ENCODE data around the gene MMP14.
"Not testable (repeated sequence)": the region's sequence is repeated elsewhere in the genome, so short reads cannot be mapped to it uniquely, and the experiment has no call there.

MMP14 gene

DNA sequence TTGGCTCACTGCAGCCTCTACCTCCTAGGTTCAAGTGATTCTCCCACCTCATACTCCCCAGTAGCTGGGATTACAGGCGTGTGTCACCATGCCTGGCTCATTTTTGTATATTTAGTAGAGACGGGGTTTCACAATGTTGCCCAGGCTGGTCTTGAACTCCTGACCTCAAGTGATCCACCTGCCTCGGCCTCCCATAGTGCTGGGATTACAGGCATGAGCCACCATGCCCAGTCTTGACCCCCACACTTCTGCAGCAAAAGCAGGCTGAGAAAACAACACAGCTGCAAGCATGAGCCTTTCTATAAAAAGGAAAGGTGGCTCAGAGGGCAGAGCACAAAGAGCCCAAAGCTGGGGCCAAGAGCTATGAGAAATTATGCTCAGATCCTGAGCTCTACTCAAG is 24.0 kb downstream of the MMP14 start:
- not testable (repeated sequence) for DNase-seq (ENCODE audit: low read depth in 3 of 3)

DNA sequence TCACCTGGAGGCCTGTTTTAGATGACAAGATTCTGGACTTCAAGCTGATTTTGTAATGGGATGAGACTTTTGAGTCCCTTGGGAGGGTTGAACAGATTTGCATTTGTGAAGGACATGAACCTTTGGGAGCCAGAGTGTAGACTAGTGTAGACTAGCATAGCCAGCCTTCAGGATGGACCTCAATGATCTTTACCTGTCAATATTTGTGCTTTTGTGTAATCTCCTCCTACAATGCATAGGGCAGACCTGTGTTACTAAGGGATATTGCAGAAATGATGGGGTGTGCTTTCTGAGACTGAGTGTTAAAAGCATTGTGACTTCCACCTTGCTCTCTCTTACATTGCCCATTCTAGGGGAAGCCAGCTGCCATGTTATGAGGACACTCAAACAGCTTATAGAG is 25.3 kb downstream of the MMP14 start:
- no peak for DNase-seq (ENCODE audit: low read depth in 3 of 3)

DNA sequence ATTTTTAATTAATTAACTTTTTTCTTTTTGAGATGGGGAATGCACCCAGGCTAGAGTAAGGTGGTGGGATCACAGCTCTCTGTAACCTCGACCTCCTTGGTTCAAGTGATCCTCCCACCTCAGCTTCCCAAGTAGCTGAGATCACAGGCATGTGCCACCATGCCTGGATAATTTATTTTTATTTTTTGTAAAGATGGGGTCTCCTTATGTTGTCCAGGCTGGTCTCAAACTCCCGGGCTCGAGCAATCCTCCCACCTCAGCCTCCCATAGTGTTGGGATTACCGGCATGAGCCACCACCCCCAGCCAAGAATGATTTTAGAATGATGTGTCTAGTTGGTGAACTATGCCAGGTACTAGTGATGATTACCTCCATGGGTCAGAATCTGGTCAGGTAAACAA is 28.6 kb downstream of the MMP14 start:
- DNase-seq (ENCODE audit: low read depth in 3 of 3): no peak

DNA sequence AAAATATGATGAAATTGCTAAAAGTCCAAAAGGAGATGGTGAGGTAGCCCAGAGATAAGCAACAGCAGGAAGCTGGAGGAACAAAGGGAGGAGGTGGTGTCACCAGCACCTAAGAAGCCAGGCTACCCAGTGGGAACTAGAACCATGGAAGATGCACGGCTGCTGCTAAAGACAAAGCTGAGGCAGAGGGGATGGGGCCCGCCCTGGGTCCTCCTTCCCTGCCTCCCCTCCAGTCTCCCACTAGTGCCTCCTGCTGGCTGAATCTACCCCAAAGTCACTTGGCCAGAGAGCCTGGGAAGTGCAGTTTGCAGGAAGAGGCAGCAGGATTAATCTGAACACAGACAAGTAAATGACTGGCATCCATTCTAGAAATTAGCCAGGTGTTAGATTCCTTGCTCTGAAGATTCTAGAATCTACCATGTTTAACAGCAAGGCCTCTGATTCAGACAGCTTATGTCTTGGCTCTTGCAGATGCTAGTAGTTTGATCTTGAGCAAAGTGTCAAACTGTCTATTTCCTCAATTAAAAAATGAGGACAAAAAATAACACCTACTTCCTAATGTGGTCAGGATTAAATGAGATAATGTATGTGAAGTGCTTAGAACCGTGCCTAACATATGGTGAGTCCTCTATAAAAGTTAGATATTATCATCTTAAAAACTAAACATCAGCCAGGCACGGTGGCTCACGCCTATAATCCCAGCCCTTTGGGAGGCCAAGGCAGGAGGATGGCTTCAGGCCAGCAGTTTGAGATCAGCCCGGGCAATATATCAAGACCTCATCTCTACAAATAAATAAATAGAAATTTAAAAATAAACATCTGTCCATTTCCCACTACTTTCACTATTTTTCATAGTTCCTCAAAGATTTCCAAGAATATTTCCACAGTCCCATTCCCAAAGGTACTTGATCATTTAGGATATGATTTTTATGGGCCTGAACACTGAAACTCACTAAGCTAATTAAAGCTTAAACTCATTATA is 29.3 kb downstream of the MMP14 start:
- DNase-seq (ENCODE audit: low read depth in 3 of 3): no peak

DNA sequence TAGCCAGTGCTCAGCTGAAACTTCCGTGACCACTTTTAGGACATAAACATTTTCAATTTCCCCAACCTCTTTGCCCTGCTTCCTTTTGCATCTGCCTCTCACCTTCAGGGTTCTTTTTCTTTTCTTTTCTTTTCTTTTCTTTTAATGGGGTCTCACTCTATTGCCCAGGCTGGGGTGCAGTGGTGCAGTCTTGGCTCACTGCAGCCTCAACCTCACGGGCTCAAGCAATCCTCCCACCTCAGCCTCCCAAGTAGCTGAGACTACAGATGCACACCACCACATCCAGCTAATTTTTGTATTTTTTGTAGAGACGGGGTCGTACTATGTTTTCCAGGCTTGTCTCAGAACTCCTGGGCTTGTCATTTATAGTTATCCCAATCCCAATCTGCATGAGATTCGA is 30.5 kb downstream of the MMP14 start:
- no peak for DNase-seq (ENCODE audit: low read depth in 3 of 3)

DNA sequence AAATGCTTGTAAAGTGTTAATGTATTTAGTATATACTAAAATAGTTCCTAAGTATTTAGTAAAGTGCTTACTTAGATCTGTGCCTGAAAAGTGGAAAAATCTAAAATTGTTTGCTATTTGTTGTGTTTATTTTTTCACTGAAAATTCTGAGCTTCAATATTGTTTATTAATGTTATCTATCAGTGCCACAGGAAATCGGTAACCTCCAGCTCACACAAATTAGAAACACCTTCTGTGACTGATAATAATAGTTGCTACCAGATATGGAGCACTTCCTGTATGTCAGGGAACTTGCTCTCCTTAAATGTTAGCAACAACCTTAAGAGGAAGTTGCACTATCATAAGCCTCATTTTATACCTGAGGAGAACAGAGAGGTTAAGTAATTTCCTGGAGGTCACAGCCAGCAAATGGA is 34.4 kb downstream of the MMP14 start:
- DNase-seq (ENCODE audit: low read depth in 3 of 3): no peak

DNA sequence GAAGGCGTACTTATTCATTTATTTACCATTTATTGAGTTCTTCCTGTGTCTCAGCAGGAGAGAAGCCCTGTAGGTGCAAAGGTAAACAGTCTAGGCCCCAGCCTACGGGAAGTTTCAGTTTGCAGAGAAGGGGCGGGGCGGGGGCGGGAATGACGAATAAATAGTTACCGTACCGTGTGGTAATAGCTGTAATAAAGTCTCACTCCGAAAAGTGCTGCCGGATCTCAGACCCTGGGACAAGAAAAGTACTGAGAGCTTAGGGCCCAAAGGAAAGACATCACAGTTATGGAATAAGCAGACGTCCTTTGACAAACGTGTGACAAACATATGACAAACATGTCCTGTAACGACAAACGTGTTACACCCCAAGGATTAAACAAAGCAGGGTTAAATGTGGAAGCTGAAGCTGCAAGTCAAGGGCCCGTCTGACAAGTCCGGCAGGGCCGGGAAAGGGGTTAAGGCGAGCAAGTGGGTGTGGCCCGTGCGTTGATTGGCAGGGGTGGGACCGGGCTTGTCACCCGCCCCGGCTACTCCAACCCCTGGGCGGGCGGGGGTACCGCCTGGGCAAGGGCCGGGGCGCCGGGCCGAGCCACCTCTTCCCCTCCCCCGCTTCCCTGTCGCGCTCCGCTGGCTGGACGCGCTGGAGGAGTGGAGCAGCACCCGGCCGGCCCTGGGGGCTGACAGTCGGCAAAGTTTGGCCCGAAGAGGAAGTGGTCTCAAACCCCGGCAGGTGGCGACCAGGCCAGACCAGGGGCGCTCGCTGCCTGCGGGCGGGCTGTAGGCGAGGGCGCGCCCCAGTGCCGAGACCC is 35.0 kb downstream of the MMP14 start, which contains the start of gene LRP10:
TSS of gene LRP10 (plus strand) at position 517 of the 809 bp plus-strand sequence. CDS start 564 bp downstream, outside the sequence.
- DNase-seq (ENCODE audit: low read depth in 3 of 3): peak; percentile 60 to 71 (median 68)

DNA sequence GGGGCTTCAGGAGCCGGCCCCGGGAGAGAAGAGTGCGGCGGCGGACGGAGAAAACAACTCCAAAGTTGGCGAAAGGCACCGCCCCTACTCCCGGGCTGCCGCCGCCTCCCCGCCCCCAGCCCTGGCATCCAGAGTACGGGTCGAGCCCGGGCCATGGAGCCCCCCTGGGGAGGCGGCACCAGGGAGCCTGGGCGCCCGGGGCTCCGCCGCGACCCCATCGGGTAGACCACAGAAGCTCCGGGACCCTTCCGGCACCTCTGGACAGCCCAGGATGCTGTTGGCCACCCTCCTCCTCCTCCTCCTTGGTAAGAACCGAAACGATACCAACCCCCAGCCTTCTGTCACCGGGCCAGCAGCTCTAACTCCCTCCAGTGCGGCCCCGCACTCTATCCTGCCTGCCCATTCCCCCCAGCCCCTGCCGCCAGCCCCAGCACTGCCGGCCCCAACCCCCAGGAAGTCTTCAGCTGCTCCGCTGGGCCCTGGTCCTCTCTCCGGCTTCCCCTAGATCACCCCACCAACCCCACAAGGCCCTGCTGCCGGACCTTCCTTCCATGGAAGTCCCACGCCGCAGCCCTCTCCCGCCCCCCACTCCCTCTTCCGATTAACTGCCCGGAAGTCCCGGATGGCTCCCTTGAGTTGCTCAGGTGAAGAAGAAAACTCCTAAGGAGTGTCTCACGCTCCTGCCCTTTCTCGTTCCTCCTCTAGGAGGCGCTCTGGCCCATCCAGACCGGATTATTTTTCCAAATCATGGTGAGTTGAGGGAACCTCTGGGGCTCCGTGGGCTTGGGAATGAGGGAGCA is 35.8 kb downstream of the MMP14 start:
- DNase-seq (ENCODE audit: low read depth in 3 of 3): peak; percentile 49 to 52 (median 52)

DNA sequence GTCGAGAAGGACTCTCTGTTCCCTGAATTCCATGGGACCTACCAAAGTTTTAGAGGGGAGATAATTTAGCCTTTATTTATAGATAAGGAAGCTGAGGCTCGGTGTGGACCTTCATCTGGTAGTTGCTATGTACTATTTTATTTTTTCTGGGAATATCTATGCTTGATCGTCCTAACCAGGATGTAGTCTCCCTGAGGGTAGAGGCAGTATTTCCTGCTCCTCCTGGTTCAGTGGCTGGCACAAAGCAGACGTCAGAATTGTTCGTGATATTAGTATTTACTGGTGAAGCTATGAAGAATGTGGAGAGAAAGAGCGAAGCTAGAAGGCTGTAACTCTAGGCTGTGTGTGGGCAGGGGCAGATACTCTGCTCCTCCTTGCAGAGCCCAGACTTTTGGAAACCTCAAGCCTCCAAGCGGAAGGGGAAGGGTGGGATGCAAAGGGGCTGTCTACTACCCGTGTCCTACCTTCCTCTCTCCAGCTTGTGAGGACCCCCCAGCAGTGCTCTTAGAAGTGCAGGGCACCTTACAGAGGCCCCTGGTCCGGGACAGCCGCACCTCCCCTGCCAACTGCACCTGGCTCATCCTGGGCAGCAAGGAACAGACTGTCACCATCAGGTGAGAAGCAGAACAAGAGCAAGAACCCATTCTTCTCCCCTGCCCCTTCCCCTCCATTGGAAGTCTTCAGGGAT is 36.6 kb downstream of the MMP14 start:
- DNase-seq (ENCODE audit: low read depth in 3 of 3): no peak

DNA sequence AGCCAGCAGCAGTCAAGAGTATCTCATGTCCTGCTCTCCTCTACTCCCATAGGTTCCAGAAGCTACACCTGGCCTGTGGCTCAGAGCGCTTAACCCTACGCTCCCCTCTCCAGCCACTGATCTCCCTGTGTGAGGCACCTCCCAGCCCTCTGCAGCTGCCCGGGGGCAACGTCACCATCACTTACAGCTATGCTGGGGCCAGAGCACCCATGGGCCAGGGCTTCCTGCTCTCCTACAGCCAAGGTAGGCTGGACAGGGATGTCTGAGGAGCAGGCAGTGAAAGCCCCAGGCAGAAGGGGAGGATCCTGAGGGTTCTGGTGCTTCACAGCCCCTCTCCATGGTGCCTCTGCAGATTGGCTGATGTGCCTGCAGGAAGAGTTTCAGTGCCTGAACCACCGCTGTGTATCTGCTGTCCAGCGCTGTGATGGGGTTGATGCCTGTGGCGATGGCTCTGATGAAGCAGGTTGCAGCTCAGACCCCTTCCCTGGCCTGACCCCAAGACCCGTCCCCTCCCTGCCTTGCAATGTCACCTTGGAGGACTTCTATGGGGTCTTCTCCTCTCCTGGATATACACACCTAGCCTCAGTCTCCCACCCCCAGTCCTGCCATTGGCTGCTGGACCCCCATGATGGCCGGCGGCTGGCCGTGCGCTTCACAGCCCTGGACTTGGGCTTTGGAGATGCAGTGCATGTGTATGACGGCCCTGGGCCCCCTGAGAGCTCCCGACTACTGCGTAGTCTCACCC is 38.8 kb downstream of the MMP14 start:
- no peak for DNase-seq (ENCODE audit: low read depth in 3 of 3)

DNA sequence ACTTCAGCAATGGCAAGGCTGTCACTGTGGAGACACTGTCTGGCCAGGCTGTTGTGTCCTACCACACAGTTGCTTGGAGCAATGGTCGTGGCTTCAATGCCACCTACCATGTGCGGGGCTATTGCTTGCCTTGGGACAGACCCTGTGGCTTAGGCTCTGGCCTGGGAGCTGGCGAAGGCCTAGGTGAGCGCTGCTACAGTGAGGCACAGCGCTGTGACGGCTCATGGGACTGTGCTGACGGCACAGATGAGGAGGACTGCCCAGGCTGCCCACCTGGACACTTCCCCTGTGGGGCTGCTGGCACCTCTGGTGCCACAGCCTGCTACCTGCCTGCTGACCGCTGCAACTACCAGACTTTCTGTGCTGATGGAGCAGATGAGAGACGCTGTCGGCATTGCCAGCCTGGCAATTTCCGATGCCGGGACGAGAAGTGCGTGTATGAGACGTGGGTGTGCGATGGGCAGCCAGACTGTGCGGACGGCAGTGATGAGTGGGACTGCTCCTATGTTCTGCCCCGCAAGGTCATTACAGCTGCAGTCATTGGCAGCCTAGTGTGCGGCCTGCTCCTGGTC is 39.4 kb downstream of the MMP14 start:
- no peak for DNase-seq (ENCODE audit: low read depth in 3 of 3)

DNA sequence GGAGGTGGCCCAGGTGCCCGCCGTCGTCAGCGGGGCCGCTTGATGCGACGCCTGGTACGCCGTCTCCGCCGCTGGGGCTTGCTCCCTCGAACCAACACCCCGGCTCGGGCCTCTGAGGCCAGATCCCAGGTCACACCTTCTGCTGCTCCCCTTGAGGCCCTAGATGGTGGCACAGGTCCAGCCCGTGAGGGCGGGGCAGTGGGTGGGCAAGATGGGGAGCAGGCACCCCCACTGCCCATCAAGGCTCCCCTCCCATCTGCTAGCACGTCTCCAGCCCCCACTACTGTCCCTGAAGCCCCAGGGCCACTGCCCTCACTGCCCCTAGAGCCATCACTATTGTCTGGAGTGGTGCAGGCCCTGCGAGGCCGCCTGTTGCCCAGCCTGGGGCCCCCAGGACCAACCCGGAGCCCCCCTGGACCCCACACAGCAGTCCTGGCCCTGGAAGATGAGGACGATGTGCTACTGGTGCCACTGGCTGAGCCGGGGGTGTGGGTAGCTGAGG is 40.7 kb downstream of the MMP14 start:
- no peak for DNase-seq (ENCODE audit: low read depth in 3 of 3)

DNA sequence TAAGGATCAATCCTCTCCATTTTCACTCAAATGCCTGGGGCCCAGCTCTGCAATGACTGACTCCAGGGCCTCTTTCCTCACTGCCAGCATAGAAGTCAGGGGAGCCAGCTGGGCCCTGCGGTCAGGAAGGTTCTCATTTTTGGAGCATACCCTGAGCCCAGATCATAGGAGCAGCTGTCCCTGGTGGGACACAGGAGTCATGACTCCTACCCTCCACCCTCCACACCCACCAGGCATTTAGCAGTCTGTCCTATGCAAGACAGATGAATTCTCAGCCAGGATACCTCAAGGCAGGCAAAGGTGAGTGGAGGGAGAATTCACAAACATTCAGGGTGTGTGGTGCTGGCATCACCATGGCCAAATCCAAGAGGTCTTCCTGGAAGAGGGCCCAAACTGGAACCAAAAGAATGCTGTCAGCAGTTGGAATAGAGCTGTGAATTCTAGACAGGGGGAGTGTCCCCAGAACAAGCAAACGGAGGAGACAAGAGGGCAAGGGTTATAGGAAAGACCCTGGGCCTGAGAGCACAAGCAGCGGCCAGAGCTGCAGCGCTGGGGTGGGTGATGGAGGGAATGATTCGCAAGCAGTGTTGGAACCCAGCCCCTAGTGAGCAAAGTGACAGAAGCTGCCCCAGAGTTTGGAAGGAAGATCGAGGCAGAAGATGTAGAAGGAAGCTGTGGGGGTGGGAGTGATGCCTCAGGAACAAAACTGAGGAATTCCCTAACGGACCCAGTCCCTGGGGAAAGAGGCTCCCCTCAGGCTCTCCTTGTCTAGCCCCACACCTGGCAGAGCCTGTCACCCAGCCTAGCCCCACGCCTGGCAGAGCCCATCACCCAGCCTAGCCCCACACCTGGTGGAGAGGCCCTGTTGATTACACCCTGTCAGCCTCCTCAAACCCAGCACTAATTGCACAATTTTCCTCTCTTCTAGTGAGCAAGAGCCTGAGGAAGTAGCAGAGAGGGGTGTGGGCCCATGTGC is 42.2 kb downstream of the MMP14 start:
- no peak for DNase-seq (ENCODE audit: low read depth in 3 of 3)

DNA sequence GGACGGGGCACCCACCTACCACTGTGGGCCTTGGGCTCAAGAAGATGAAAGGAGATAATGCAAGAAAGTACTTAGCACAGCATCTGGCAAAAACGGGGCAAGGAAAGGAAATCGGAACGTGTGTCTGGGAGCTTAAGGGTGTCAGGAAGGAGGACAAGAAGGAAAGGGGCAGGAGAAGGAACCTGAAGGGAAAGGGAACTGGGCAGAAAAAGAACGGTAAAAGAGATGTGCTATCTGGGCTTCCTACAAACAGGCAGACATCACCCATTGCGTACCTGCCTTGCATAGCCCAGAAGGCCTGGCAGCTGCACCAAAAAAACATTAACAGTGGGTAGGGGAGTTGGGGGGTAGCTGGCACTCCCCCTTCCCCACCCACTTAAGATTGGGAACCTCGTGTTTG is 45.7 kb downstream of the MMP14 start:
- no peak for DNase-seq (ENCODE audit: low read depth in 3 of 3)

DNA sequence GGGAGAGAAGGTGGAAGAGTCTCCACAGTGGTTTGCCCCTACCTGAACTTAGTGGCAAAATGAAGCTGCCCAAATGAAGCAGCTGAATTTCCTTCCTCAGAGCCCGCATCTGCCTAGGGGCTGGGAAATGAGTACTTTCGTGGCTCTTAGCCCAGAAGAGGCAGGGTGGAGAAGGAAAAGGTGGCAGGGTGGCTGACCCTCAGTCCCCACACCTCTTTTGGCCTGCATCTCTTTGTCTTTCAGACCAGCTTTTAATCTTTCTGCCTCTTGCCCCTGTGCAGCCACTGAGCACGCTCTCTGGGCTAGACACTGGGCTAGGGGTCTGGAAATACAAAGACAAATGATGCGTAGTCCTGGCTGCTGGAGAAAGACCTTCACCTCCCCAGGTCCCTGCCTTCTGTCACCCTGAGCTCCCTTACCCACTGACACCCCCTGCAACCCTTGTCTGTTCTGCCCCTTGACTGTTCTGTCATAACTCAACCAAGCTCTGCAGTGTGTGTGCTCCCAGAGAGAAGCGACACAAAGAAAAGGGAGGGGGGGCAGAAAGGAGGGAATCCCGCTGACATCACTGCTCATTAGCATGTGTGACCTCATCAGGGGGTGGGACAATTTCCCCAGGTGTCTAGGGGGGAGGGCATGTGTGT is 46.3 kb downstream of the MMP14 start:
- DNase-seq (ENCODE audit: low read depth in 3 of 3): peak in 2 of 3 experiments; percentile 44 to 45

DNA sequence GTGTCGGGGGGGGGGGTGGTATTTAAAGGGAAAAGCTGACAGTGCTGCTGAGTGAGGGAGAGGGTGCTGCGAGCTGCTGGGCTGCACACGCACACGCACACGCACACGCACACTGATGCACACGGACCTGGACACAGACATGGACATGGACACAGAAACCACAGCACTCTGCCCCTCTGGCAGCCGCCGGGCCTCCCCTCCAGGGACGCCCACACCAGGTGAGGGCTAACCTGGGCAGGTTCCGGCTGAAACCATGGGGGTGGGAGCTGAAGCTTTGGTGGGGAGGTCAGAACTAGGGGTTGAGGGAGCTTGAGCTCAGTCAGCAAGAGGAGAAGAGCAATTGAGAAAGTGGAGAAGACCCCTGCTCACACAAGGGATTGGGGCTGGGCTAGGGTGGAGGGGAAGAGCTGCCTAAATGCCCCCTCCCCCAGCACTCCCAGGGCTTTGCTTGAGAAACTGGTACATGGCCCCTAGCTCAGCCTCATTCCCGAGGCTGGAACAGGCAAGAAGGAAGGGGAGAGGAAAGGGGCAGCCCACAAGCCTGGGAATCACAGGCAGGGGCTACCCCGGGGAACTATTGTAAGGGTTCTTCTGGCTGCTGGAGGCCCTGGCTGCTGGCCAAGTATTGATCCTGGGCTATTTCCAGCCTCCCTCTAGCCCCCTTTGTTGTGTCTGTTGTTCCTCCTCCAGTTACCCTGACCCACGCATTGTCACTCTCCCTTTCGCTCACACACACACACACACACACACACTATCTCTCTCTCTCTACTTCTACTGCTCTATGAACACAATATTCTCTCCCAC is 47.0 kb downstream of the MMP14 start, which contains the start of gene REM2:
TSS of gene REM2 (plus strand) at position 50 of the 804 bp plus-strand sequence. CDS start at position 116, 66 bp downstream.
- no peak for DNase-seq (ENCODE audit: low read depth in 3 of 3)

DNA sequence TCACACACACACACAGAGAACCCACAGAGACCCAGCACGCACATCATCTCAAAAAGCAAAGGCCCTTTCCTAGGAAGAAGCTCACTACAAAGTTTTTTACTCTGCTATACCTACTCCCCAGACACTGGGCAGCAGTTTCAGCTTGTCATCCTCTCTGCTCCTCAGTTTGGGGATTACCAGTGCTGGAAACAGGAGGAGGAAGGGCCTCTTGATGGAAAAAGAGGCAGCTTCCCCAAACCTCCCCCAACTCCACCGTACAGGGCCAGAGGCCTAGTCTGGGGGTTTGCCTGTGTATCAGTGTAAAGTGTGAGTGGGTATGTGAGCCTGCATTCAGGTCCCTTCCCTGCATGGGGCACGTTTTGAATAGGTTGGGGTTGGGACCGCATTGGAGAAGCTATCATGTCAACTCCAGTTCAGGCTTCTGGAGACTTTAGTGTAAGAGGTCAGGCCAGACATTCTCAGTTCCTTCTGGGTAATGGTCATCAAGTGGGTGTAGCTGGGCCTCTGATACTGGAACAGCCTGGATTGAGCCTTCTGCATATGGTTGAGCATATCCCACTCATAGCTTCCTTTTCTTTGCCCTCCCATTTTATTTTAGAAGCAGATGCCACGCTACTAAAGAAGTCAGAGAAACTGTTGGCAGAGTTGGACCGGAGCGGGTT is 47.8 kb downstream of the MMP14 start:
- DNase-seq (ENCODE audit: low read depth in 3 of 3): no peak
